HepG2 (cell line): ENCODE measurements around the gene IGDCC3. TPM values are rescaled to one million over a fixed set of nuclear protein-coding genes. Genes with fewer than 3 reads are reported as not detected.

ENCODE experiments used
- ATAC-seq: fragments of 200-7000 bp; cut with Tn5 transposase; 3 replicates; pipeline ENCODE4 v1.9.1; 2020; ENCODE audit warnings: mild to moderate bottlenecking, moderate library complexity
- BruUV-seq: library from RNA; stranded (reverse); fragments of 400-500 nt; replicated peaks from 2 replicates; lab custom pipeline; 2021; lab: Mats Ljungman, UMichigan
- CTCF ChIA-PET: fragments of 300-600 bp; formaldehyde crosslinking; extraction: SDS; loops from one replicate; lab custom pipeline; 2021; ENCODE audit warnings: low total read pairs, inconsistent platforms, low intra/inter-chr PET ratio; lab: Yijun Ruan, JAX
- POLR2A ChIA-PET: fragments of 350-600 bp; sonication (Branson Sonifier 250); formaldehyde crosslinking; loops from one replicate; lab custom pipeline; 2020; ENCODE audit warnings: antibody characterized with exemption, inconsistent platforms; lab: Yijun Ruan, JAX
- DNase-seq: peaks from one replicate; pipeline ENCODE4 v3.0.0-alpha.2; 2015; ENCODE audit warnings: low spot score
- FAIRE-seq: peaks from 3 replicates; lab custom pipeline; 2011; peaks lifted over from hg19 to GRCh38; lab: Jason Lieb, UNC
- H2AFZ ChIP-seq: one replicate; pipeline ENCODE4 v1.6.1; 2011; ENCODE audit warnings: low read length, inconsistent platforms
- H3K27ac ChIP-seq: fragments of 300-600 bp; 3 replicates; pipeline ENCODE4 v1.8.0; 2011; ENCODE audit warnings: mixed run types, mild to moderate bottlenecking, mixed read lengths, low read length, inconsistent platforms; ENCODE audit not compliant: insufficient read depth; ENCODE audit errors: extremely low read length
- H3K27me3 ChIP-seq, 2 experiments: fragments of 200-600 bp in 1 of 2; 2 replicates in 1 of 2; 3 replicates in 1 of 2; pipeline versions ENCODE4 v1.6.0 to v1.8.0; 2011; ENCODE audit warnings: low read length in 2 of 2, mild to moderate bottlenecking in 2 of 2, moderate library complexity in 2 of 2, inconsistent platforms in 1 of 2; ENCODE audit not compliant: insufficient read depth in 2 of 2, control insufficient read depth in 1 of 2
- H3K36me3 ChIP-seq, 2 experiments: fragments of 200-600 bp in 1 of 2; replicated peaks in 1 of 2; 2 replicates in 1 of 2; 3 replicates in 1 of 2; pipeline versions ENCODE4 v1.5.1 to v1.8.0; 2011; ENCODE audit warnings: low read length in 2 of 2, inconsistent platforms in 1 of 2; ENCODE audit not compliant: insufficient read depth in 2 of 2, control insufficient read depth in 1 of 2
- H3K4me1 ChIP-seq: 2 replicates; pipeline ENCODE4 v1.5.1; 2012; ENCODE audit warnings: low read length, inconsistent platforms; ENCODE audit not compliant: insufficient read depth
- H3K4me2 ChIP-seq: 2 replicates; pipeline ENCODE4 v1.6.0; 2011; ENCODE audit warnings: low read depth, low read length, inconsistent platforms
- H3K4me3 ChIP-seq, 3 experiments: fragments of 200-600 bp in 1 of 3; sonication (generic), shearing (Covaris generic) in 1 of 3; replicated peaks in 1 of 3; 2 replicates each; pipeline ENCODE4 v1.5.1; 2011 to 2016; ENCODE audit warnings: low read length in 3 of 3, inconsistent platforms in 2 of 3, low read depth in 2 of 3, mild to moderate bottlenecking in 2 of 3, control low read depth in 1 of 3, mixed read lengths in 1 of 3; ENCODE audit not compliant: insufficient read depth in 1 of 3
- H3K79me2 ChIP-seq: one replicate; pipeline ENCODE4 v1.6.1; 2011; ENCODE audit warnings: low read length, inconsistent platforms; ENCODE audit not compliant: insufficient read depth
- H3K9ac ChIP-seq: 2 replicates; pipeline ENCODE4 v1.6.0; 2011; ENCODE audit warnings: mild to moderate bottlenecking, low read depth, low read length, inconsistent platforms; ENCODE audit not compliant: insufficient read depth
- H3K9me3 ChIP-seq: 2 replicates; pipeline ENCODE4 v1.5.1; 2012; ENCODE audit warnings: mild to moderate bottlenecking, low read length
- H4K20me1 ChIP-seq: 2 replicates; pipeline ENCODE4 v1.6.0; 2011; ENCODE audit warnings: inconsistent platforms, mild to moderate bottlenecking, low read length, moderate library complexity; ENCODE audit not compliant: insufficient read depth
- DNMT1 ChIP-seq: sonication (generic); formaldehyde crosslinking; IDR thresholded peaks from 2 replicates; pipeline ENCODE4 v1.5.1; 2020; ENCODE audit warnings: mild to moderate bottlenecking, missing genetic modification reagents
- FOXP1 ChIP-seq, 2 experiments: fragments of 450-650 bp in 1 of 2; IDR thresholded peaks; 2 replicates each; pipeline ENCODE4 v1.6.1; 2017 to 2018; ENCODE audit warnings: antibody characterized with exemption in 1 of 2
- IKZF5 ChIP-seq: IDR thresholded peaks from 2 replicates; pipeline ENCODE4 v1.6.1; 2018; ENCODE audit warnings: missing genetic modification reagents, mild to moderate bottlenecking, missing compliant biosample characterization
- MIER3 ChIP-seq: IDR thresholded peaks from 2 replicates; pipeline ENCODE4 v1.6.1; 2016; ENCODE audit warnings: missing compliant biosample characterization, borderline replicate concordance
- PATZ1 ChIP-seq: sonication (generic); formaldehyde crosslinking; IDR thresholded peaks from 2 replicates; pipeline ENCODE4 v1.4.0; 2020; ENCODE audit warnings: missing genetic modification reagents
- TSC22D2 ChIP-seq: sonication (generic); formaldehyde crosslinking; IDR thresholded peaks from 2 replicates; pipeline ENCODE4 v1.5.1; 2020; ENCODE audit warnings: missing genetic modification reagents, mild to moderate bottlenecking, borderline replicate concordance
- ZSCAN20 ChIP-seq: sonication (generic); formaldehyde crosslinking; IDR thresholded peaks from 2 replicates; pipeline ENCODE4 v1.4.0; 2020; ENCODE audit warnings: missing genetic modification reagents, mild to moderate bottlenecking, borderline replicate concordance
- WGBS: methylation state at CpG from one replicate; pipeline ENCODE4 v1.1.6; 2017; ENCODE audit warnings: low lambda C conversion rate; 5-methylcytosine and 5-hydroxymethylcytosine counted together
- in situ Hi-C: cut with HindIII; loops from 2 replicates; pipeline ENCODE4 v1.10.0; 2017; ENCODE audit warnings: low pct_unique_long_range_greater_than_20kb; ENCODE audit not compliant: extremely low pct_ligation_motif_present
- intact Hi-C: fragments of 100-400 bp; cut with micrococcal nuclease; formaldehyde crosslinking; loops from one replicate; pipeline ENCODE4 v1.10.0; 2022; ENCODE audit not compliant: unreplicated experiment
- polyA plus RNA-seq, 8 experiments: library from polyadenylated mRNA; depleted of rRNA in 3 of 8; stranded (reverse) in 7 of 8; unstranded in 1 of 8; fragments of >200 nt; fragmentation: Illumina TruSeq in 4 of 8; extraction: Trizol in 4 of 8; gene quantifications; 2 replicates each; pipeline versions ENCODE4 v1.2.1 to v1.2.3, GENCODE V29; 2011 to 2016; ENCODE audit warnings: low read depth in 4 of 8, missing spikeins in 1 of 8, mixed read lengths in 1 of 8; ENCODE audit not compliant: insufficient read depth in 1 of 8
- total RNA-seq, 5 experiments: library from RNA; depleted of rRNA; stranded (reverse); fragments of >200 nt; fragmentation: Illumina TruSeq; extraction: Trizol; gene quantifications; 2 replicates each; pipeline ENCODE4 v1.2.3, GENCODE V29; 2016; ENCODE audit warnings: low read depth in 1 of 5

Gene IGDCC3
- total and polyA plus RNA-seq, 2 of the 13 experiments (the other 11 are each of a cell fraction or from before 2014, with no cell fraction given): 30.1 to 51.8 TPM

GRCh38 chr15:65389226-65389625, 11.4 kb upstream of the IGDCC3 start:
- TF ChIP-seq PATZ1 (CRISPR knock-in tag) (no peak), TSC22D2 (CRISPR knock-in tag) (no peak), ZSCAN20 (CRISPR knock-in tag) (no peak), FOXP1 (IDR thresholded peaks at IDR 0.05) (no peak), FOXP1 (CRISPR knock-in tag; IDR thresholded peaks at IDR 0.05) (no peak), DNMT1 (CRISPR knock-in tag) (no peak), IKZF5 (no peak), MIER3 (CRISPR knock-in tag) (no peak)
- peaks cover 54% of the 10 kb centered on the region for H3K4me1 ChIP-seq
- H3K4me2 ChIP-seq: no peak overlapping the region
- ChIA-PET POLR2A (no interaction called here), CTCF (no interaction called here)
- peaks cover 3 to 22% of the 10 kb centered on the region in 2 experiments; a peak in 3 of 5 replicates for H3K27me3 ChIP-seq
- DNase-seq: no peak
- intact Hi-C loops (loop anchor here (5.0 to 10.0 kb wide), 2 partner anchors 42 to 204 kb away; partner anchors contain the start of gene CLPX), in situ Hi-C loops (loop anchor here (10.0 kb wide), 1 partner anchor 204 kb away; the partner anchor contains the start of gene CLPX)
- BruUV-seq: no TSS peak
- no peak overlapping the region for H3K9ac ChIP-seq
- H2AFZ ChIP-seq: no peak overlapping the region
- no peak overlapping the region for H3K27ac ChIP-seq
- no peak for FAIRE-seq
- no peaks in the 10 kb centered on the region for H3K9me3 ChIP-seq
- ATAC-seq: no peak
- no peak overlapping the region for H3K4me3 ChIP-seq
- no peaks in the 10 kb centered on the region for H3K36me3 ChIP-seq
- WGBS: 51% methylated on average over 3 of the region's 10 CpGs
- H4K20me1 ChIP-seq: no peaks in the 10 kb centered on the region
- H3K79me2 ChIP-seq: no peaks in the 10 kb centered on the region
